ENCODE results near the gene ADGRB3. TPM values are rescaled to one million over a fixed set of nuclear protein-coding genes. Genes with fewer than 3 reads are reported as not detected.

The ADGRB3 gene
- total and polyA plus RNA-seq, 10 of the 15 experiments (the other 5 are each of a cell fraction or from before 2014, with no cell fraction given), result 0.03 to 0.06 TPM; not detected in 8

DNA sequence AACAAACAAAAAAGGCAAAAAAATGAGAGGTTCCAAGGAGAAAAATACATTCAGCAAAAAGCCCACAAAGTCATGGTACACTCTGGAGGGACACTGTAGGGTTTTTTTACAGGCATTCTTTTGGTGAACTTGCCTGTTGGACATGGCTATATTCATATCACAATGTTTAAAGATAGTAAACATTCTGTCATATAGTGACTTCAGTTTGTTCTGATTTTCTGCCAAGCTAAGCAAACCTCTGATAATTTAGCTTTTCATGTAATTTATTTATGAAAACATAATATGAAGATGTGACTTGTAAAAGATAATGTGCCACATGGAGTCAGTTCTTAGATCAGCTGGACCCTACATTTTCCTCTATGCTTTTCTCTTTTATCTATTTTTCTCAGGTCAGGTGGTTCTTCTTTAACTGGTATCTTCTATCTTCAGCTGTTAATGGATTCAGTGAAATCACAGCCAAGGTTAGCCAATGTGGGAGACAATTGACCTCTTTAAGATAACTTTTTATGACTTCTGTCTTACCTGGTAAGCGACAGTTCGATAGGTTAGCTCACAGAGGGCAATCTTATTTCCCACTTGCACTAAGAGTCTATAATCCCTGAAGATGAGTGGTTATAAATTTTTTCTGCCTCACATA, 87.9 kb downstream of the ADGRB3 start (continued):
- TF ChIP-seq, protein P1, sequence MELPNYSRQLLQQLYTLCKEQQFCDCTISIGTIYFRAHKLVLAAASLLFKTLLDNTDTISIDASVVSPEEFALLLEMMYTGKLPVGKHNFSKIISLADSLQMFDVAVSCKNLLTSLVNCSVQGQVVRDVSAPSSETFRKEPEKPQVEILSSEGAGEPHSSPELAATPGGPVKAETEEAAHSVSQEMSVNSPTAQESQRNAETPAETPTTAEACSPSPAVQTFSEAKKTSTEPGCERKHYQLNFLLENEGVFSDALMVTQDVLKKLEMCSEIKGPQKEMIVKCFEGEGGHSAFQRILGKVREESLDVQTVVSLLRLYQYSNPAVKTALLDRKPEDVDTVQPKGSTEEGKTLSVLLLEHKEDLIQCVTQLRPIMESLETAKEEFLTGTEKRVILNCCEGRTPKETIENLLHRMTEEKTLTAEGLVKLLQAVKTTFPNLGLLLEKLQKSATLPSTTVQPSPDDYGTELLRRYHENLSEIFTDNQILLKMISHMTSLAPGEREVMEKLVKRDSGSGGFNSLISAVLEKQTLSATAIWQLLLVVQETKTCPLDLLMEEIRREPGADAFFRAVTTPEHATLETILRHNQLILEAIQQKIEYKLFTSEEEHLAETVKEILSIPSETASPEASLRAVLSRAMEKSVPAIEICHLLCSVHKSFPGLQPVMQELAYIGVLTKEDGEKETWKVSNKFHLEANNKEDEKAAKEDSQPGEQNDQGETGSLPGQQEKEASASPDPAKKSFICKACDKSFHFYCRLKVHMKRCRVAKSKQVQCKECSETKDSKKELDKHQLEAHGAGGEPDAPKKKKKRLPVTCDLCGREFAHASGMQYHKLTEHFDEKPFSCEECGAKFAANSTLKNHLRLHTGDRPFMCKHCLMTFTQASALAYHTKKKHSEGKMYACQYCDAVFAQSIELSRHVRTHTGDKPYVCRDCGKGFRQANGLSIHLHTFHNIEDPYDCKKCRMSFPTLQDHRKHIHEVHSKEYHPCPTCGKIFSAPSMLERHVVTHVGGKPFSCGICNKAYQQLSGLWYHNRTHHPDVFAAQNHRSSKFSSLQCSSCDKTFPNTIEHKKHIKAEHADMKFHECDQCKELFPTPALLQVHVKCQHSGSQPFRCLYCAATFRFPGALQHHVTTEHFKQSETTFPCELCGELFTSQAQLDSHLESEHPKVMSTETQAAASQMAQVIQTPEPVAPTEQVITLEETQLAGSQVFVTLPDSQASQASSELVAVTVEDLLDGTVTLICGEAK (IDR thresholded peaks at IDR 0.05; ENCODE audit: borderline replicate concordance), result no peak
- no peak for TF ChIP-seq EED (IDR thresholded peaks at IDR 0.05; ENCODE audit: low read depth)
- TF ChIP-seq, protein P2, sequence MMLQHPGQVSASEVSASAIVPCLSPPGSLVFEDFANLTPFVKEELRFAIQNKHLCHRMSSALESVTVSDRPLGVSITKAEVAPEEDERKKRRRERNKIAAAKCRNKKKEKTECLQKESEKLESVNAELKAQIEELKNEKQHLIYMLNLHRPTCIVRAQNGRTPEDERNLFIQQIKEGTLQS (IDR thresholded peaks at IDR 0.05; ENCODE audit: borderline replicate concordance, extremely low read depth, low read depth, low read length), result no peak

DNA sequence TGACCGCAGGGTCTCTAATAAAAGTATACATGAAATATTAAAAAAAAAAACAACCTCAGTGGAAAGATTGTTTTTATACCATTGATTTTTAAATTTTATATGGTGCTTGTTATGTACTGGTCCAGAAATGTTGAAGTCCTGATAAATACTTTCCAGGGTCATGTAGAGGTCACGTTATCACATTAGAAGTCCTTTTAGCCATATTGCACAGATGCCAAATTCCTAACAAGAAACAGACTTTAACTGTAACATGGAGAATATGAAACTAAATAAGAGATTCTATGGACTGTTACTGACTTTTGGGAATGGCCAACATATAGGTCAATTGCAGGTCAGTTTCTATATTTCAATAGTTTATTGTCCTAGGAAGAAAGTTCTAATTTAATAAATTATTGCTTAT, 89.0 kb downstream of the ADGRB3 start:
- no peak for DNase-seq (ENCODE audit: low read depth, low spot score)

More for the DNA sequence above, 89.0 kb downstream of the ADGRB3 start:
- BruUV-seq (replicated peaks), result no TSS peak
- ChIA-PET SMC1A (ENCODE audit: uncharacterized antibody, unreplicated experiment) (interaction anchor here (1.5 kb wide), 1 partner anchor 8 kb away, joined by 3 read pairs; no protein-coding TSS in a partner anchor), RAD21 (ENCODE audit: unreplicated experiment) (no interaction called here), POLR2A (no interaction called here), CTCF (no interaction called here)
- Histone ChIP-seq H3K36me3 (ENCODE audit: control insufficient read depth in 2 of 2, insufficient read depth in 2 of 2, low read length in 1 of 2) (no peaks in the 10 kb centered on the region), H3K4me3 (no peak overlapping the region), H2AFZ (ENCODE audit: control insufficient read depth, low read depth, low read length) (no peak overlapping the region), H3K79me2 (ENCODE audit: control insufficient read depth, insufficient read depth, low read length) (no peaks in the 10 kb centered on the region), H3K9me3 (replicated peaks; ENCODE audit: control insufficient read depth, insufficient read depth, low read length) (no peaks in the 10 kb centered on the region), H3K27me3 (replicated peaks in 1 of 2; ENCODE audit: control insufficient read depth in 2 of 2, insufficient read depth in 2 of 2, low read length in 1 of 2) (no peaks in the 10 kb centered on the region), H3K4me1 (ENCODE audit: control insufficient read depth, insufficient read depth, low read length) (no peaks in the 10 kb centered on the region), H3K4me2 (ENCODE audit: control insufficient read depth, insufficient read depth) (no peak overlapping the region), H3K9ac (ENCODE audit: control insufficient read depth, insufficient read depth, low read length) (no peak overlapping the region), H4K20me1 (ENCODE audit: control insufficient read depth, insufficient read depth) (no peaks in the 10 kb centered on the region), H3K27ac (ENCODE audit: control insufficient read depth, insufficient read depth) (no peak overlapping the region)
- in situ Hi-C loops (cut with MboI) (no loop called here), intact Hi-C loops (cut with micrococcal nuclease; ENCODE audit: unreplicated experiment) (no loop called here)
- no peak for FAIRE-seq
- TF ChIP-seq, protein P2 (IDR thresholded peaks at IDR 0.05; ENCODE audit: borderline replicate concordance, extremely low read depth, low read depth, low read length), result no peak
- TF ChIP-seq WRNIP1 (IDR thresholded peaks at IDR 0.05; ENCODE audit: borderline replicate concordance, low read depth, low read length) (no peak), TCF3 (IDR thresholded peaks at IDR 0.05; ENCODE audit: borderline replicate concordance, insufficient read depth, low read depth, low read length) (no peak), HDAC6 (IDR thresholded peaks at IDR 0.05; ENCODE audit: unreplicated experiment) (no peak), KLF5 (IDR thresholded peaks at IDR 0.05; ENCODE audit: partially characterized antibody) (no peak)
- TF ChIP-seq, protein P3, sequence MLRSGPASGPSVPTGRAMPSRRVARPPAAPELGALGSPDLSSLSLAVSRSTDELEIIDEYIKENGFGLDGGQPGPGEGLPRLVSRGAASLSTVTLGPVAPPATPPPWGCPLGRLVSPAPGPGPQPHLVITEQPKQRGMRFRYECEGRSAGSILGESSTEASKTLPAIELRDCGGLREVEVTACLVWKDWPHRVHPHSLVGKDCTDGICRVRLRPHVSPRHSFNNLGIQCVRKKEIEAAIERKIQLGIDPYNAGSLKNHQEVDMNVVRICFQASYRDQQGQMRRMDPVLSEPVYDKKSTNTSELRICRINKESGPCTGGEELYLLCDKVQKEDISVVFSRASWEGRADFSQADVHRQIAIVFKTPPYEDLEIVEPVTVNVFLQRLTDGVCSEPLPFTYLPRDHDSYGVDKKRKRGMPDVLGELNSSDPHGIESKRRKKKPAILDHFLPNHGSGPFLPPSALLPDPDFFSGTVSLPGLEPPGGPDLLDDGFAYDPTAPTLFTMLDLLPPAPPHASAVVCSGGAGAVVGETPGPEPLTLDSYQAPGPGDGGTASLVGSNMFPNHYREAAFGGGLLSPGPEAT (IDR thresholded peaks at IDR 0.05; ENCODE audit: low read depth), result no peak
- WGBS (ENCODE audit: insufficient coverage, insufficient replicate concordance, low lambda C conversion rate, missing lambda C conversion rate), result 72% methylated on average over 2 of the region's 2 CpGs
- ATAC-seq, result no peak
